SJSA1 (cell line): ENCODE data around the gene TBKBP1. TPM values are rescaled to one million over a fixed set of nuclear protein-coding genes. Genes with fewer than 3 reads are reported as not detected.

Source experiments
- DNase-seq, 2 experiments: peaks; one replicate each; pipeline ENCODE4 v3.0.0-alpha.2; 2015 to 2020; ENCODE audit warnings: low spot score in 2 of 2, low read depth in 1 of 2
- H3K27ac ChIP-seq: fragments of 250-450 bp; sonication (Bioruptor Pico); 2 replicates; pipeline ENCODE4 v1.5.1; 2020; ENCODE audit warnings: mild to moderate bottlenecking, moderate library complexity
- H3K27me3 ChIP-seq: fragments of 250-450 bp; sonication (Bioruptor Pico); replicated peaks from 2 replicates; pipeline ENCODE4 v1.5.1; 2020; ENCODE audit warnings: mild to moderate bottlenecking, moderate library complexity
- H3K36me3 ChIP-seq: fragments of 250-450 bp; sonication (Bioruptor Pico); 2 replicates; pipeline ENCODE4 v1.5.1; 2020; ENCODE audit warnings: mild to moderate bottlenecking
- H3K4me1 ChIP-seq: fragments of 250-450 bp; sonication (Bioruptor Pico); replicated peaks from 2 replicates; pipeline ENCODE4 v1.6.1; 2021; ENCODE audit warnings: mild to moderate bottlenecking
- H3K4me3 ChIP-seq: fragments of 250-450 bp; sonication (Bioruptor Pico); 2 replicates; pipeline ENCODE4 v1.5.1; 2020; ENCODE audit warnings: mild to moderate bottlenecking
- H3K9me3 ChIP-seq: fragments of 250-450 bp; sonication (Bioruptor Pico); replicated peaks from 2 replicates; pipeline ENCODE4 v1.5.1; 2020; ENCODE audit warnings: mild to moderate bottlenecking
- total RNA-seq: library from RNA; depleted of rRNA; stranded (reverse); fragments of >200 nt; shearing (Covaris generic); gene quantifications from 2 replicates; pipeline ENCODE4 v1.2.3, GENCODE V29; 2014

TBKBP1 gene
- total RNA-seq, 1 experiment from 2014 or later = 4.5 TPM

DNA sequence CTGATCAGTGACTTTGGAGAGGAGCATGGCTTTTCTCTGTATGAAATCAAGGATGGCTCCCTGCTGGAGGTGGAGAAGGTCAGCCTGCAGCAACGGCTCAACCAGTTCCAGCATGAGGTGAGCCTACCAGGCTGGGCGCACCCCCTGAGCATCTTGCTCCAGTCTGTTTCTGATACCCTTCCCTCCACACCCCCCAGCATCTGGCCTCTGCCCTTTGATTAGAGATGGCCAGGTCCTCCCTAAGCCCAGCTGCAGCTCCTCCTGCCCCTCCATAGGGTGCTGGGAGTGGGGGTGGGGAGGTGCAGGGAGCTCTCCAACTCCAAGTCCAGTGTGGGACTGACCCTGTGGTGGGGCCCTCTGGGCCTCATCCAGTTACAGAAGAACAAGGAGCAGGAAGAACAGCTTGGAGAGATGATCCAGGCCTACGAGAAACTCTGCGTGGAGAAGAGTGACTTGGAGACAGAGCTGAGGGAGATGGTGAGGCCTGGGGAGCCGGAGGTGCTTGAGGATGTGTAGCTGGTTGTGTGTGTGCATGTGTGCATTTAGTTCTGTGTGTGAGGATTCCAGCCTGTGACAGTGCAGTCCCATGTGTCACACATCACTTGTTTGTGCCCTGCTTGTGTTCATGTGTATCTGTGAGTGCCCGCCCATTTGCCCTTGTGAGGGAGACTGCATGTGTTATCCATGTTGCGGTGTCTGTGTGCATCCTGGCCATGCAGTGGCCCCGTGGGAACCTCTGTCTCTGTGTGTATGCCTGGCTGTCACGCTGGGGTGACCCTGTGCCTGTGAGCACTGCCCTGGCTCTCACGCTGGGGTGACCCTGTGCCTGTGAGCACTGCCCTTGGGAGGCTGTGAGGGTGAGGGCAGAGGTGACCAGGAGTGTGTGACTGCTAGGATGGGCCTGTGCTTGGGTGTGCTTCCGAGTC, 3.0 kb downstream of the TBKBP1 start:
- H3K27me3 ChIP-seq = no peaks in the 10 kb centered on the region; the same call in 1 of the 2 replicates
- H3K36me3 ChIP-seq = no peaks in the 10 kb centered on the region
- peaks cover 12% of the 10 kb centered on the region for H3K4me1 ChIP-seq
- H3K4me3 ChIP-seq = no peak overlapping the region
- no peaks in the 10 kb centered on the region for H3K9me3 ChIP-seq
- H3K27ac ChIP-seq = no peak overlapping the region
- no peak for DNase-seq

DNA sequence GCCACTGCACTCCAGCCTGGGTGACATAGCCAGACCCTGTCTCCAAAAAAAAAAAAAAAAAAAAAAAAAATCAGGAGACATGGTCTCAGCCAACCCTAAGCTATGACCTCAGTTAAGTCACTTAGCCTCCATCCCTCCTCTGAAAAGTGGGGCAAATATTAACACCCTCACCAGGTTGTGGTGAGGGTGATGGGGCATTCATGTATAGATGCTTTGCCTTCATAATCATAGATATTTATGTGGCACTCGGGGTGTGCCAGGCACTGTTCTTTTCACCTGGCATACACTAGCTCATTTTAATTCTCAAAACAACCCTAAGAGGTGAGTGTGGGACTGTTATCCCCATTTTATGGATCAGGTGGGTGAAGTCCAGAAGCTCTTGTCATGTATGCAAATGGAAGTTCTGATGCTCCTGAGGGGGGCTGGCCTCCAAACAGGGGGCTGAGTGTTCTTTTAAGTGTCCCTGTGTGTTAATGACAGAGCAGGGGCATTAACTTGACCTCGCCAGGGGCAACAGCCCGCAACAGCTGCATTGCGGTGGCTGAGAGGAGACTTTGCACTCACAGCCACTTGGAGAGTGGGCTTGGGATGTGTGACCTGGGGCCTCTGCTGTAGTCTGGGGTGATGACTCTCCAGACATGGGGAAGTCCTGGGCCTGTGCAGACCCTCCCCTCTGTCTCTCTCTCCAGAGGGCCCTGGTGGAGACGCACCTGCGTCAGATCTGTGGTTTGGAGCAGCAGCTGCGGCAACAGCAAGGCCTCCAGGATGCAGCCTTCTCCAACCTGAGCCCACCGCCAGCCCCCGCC, 4.1 kb downstream of the TBKBP1 start:
- H3K9me3 ChIP-seq = no peaks in the 10 kb centered on the region
- H3K4me3 ChIP-seq = no peak overlapping the region
- peaks cover 11% of the 10 kb centered on the region for H3K4me1 ChIP-seq
- H3K27ac ChIP-seq = no peak overlapping the region
- no peaks in the 10 kb centered on the region for H3K27me3 ChIP-seq
- H3K36me3 ChIP-seq = no peaks in the 10 kb centered on the region
- DNase-seq = no peak

DNA sequence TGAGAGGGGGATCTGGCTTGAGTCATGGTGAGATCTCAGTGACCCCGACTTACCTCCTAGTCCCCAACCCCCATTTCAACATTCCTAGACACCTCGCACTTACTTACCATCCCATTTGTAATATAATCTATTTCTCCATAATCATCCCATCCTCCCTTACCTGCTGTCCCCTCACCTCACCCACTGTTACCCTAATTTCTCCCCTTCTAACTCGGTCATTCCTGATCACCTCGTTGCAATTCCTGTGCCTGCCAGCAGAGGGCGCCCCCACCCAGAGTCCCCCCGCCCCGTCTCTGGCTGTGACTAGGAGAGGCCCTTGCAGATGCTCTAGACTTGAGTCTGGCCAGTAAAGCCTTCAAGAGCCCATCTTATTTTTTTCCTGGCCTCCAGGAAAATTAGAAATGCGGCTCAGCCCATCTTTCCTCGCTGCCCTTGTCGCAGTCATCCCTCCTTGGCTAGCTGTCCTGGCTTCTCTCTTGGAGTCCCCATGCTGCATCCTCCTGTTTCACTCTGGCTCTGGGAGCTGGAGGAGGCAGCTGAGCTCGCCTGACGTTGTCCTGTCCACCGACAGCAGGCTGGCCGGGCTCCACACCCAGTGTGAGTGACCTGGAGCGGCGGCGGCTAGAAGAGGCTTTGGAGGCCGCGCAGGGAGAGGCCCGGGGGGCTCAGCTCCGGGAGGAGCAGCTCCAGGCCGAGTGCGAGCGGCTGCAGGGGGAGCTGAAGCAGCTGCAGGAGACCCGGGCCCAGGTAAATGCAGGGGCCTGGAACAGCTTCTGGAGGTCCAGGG, 5.0 kb downstream of the TBKBP1 start:
- Histone ChIP-seq H3K4me1 (peaks cover 5% of the 10 kb centered on the region), H3K27ac (no peak overlapping the region), H3K4me3 (no peak overlapping the region), H3K27me3 (no peaks in the 10 kb centered on the region), H3K36me3 (no peaks in the 10 kb centered on the region), H3K9me3 (no peaks in the 10 kb centered on the region)
- peak; percentile 71 to 74 for DNase-seq

DNA sequence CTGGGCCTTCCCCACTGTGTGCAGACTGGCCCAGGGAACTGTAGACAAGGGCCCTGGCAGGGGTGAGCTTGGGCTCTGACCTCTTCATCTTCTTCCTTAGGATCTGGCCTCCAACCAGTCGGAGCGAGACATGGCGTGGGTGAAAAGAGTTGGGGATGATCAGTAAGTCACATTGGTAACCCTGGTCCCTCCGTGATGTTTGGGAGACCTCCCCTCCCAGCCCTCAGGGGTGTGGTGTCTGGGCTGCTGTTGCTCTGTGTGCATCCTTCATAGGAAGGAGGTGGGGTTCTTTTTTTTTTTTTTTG, 5.5 kb downstream of the TBKBP1 start:
- Histone ChIP-seq H3K27ac (no peak overlapping the region), H3K4me1 (peaks cover 5% of the 10 kb centered on the region), H3K4me3 (no peak overlapping the region), H3K36me3 (no peaks in the 10 kb centered on the region), H3K9me3 (no peaks in the 10 kb centered on the region), H3K27me3 (no peaks in the 10 kb centered on the region)
- DNase-seq = no peak

DNA sequence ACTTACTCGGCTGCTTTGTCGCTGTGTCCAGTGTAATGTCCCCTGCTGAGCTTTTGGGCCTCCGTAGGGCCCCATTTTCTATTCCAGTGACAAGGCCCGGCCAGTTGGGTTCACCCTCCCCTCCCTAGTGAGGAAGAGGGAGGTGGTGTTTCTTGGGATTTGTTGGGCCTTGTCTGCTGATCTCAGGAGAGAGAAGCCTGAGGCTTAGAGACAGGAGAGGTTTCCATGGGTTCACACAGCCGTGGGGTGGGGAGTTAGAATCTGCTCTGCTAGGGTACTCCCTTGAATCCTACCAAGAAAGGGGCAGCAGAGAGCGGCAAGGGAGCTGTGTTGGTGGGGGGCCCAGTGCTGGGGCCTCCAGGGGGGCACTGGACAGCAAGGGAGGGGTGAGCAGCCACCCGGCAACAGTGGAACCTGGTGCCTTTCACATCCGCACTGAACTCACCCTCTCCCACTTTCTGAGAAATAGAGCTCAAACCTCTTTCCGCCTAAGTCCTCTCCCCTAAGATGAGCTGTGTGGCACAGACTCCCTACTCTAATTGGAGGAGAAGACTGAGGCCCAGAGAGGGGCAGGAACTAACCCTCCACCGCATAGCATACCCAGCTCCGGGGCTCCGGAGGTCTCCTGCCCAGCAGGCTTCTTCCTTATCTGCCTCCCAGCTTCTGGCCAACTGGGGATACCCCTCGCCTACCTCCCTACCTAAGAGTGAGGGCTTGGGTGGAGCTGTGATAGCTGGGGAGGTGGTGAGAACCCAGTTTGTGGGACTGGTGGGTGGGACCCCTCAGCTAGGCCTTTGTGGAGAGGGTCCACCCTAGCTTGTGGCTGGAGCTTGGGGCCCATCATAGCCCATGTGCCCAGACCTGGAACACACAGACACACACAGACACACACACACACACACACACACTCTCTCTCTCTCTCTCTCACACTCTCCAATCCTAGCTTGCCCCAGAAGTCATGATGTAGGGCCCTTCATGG, 6.8 kb downstream of the TBKBP1 start:
- Histone ChIP-seq H3K36me3 (no peaks in the 10 kb centered on the region), H3K4me3 (no peak overlapping the region), H3K27ac (no peak overlapping the region), H3K27me3 (no peaks in the 10 kb centered on the region), H3K9me3 (no peaks in the 10 kb centered on the region), H3K4me1 (no peaks in the 10 kb centered on the region)
- DNase-seq = no peak

DNA sequence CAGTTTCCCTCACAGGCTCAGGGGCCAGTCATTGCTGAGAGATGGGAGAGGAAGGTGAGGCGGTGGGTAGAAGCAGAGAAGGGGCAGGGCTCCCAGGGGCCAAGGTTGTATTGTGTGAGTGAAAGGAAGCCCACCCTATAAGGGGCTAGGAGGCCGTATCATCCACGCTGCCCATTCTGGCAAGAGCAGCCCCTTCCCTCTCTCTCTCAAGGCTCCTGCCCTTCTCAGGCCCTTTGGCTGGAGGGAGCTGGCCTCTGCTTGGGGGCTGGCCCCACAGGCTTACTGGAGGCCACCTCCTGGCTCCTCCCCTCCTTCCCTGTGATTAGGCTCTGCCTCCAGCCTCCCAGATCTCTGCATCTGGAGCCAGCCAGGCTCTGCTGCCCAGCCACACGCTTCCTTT, 7.6 kb downstream of the TBKBP1 start:
- no peaks in the 10 kb centered on the region for H3K9me3 ChIP-seq
- H3K4me1 ChIP-seq = no peaks in the 10 kb centered on the region
- H3K27ac ChIP-seq = no peak overlapping the region
- no peaks in the 10 kb centered on the region for H3K27me3 ChIP-seq
- H3K4me3 ChIP-seq = no peak overlapping the region
- DNase-seq = no peak
- H3K36me3 ChIP-seq = no peaks in the 10 kb centered on the region

DNA sequence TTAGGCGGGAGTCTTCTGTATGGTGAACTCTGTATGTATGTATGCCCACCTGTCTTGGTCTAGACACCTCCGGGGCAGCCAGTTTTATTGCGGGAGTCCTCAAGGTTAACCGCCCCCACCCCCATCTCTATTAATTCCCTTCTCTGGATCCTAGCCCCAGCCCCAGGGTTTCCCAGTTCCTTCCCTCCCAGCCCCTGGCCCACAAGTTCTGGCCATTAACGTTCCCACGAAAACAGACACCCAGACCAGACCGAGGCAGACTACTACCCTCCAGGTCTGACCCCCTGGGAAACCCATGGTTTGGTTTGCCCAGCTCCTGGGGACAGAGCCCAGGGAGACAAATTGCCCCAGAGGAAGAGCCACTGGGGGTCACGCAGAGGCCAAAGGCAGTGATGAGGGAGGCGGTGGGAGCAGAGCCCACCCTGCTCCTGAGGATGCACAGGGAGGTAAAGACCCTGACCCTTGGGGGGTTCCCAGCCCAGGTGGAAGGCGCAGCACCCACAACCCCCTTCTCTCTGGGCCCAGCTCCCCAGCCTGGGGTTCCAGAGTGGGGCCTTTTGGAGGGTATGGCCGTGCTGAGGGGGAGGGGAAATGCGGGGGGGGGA, 8.5 kb downstream of the TBKBP1 start:
- DNase-seq = no peak
- Histone ChIP-seq H3K4me1 (no peaks in the 10 kb centered on the region), H3K9me3 (no peaks in the 10 kb centered on the region), H3K27me3 (no peaks in the 10 kb centered on the region), H3K4me3 (no peak overlapping the region), H3K36me3 (no peaks in the 10 kb centered on the region), H3K27ac (no peak overlapping the region)

DNA sequence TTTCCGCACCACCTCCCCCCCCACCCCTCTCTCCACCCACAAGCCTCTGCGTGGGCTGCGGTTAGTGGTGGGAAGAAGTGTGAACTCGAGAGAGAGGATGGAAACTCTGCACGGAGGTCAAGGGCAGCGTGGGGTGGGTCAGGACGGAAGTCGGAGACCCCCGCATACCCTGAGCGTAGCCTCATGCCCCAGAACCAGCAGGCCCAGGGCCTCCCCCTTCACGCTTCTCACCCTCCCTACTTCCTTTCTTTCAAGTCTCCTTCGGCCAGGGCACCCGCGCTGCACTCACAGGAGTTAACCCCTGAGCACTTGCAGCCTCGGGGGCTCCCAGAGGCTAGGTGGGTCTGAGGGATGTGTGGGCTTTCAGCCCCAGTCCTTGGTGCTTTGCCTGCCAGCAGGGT, 9.2 kb downstream of the TBKBP1 start:
- Histone ChIP-seq H3K36me3 (no peaks in the 10 kb centered on the region), H3K4me3 (no peak overlapping the region), H3K9me3 (no peaks in the 10 kb centered on the region), H3K4me1 (no peaks in the 10 kb centered on the region), H3K27me3 (no peaks in the 10 kb centered on the region), H3K27ac (no peak overlapping the region)
- DNase-seq = no peak

DNA sequence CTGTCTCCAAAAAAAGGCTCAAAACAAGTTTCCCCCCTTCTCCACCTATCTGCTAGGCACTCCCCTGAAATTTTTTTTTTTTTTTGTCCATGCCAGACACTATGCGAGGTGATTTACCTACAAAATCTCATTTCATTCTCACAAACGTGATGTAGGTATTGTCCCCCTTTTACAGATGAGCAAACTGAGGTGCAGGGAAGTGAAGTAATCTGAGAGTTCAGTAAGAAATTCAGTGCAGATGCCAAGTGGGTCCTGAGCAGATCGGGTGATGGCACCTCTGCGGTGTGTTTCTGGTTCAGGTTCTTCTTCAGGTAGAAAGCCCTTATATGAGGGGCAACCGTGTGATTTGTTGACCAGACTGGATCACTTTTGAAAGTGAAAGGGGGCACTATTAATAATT, 9.7 kb downstream of the TBKBP1 start:
- H3K4me1 ChIP-seq = no peaks in the 10 kb centered on the region

DNA sequence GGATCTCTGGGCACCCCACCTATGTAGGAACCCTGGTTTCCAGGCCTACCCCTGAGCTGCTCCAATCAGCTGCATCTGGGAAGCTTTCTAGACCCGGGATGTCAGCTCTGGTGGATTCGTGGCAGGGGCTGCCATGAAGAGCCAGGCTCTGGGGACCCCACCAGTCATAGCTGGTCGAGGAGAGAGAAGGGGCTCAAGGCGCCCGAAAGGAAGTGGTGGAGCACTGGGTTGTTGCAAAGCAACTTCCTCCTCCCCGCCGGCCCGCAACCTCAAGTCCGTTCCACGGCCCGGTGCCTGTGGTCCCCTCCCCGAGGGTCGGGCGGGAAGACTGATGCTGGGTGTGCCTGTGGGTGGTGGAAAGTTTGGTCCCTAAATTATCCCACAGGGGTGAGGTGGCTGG, 10.2 kb downstream of the TBKBP1 start:
- no peaks in the 10 kb centered on the region for H3K36me3 ChIP-seq
- H3K4me1 ChIP-seq = no peaks in the 10 kb centered on the region
- H3K9me3 ChIP-seq = no peaks in the 10 kb centered on the region
- H3K4me3 ChIP-seq = no peak overlapping the region
- no peak overlapping the region for H3K27ac ChIP-seq
- H3K27me3 ChIP-seq = no peaks in the 10 kb centered on the region
- no peak for DNase-seq

More for the DNA sequence above, 9.7 kb downstream of the TBKBP1 start:
- no peak overlapping the region for H3K27ac ChIP-seq
- H3K4me3 ChIP-seq = no peak overlapping the region
- no peaks in the 10 kb centered on the region for H3K27me3 ChIP-seq
- no peaks in the 10 kb centered on the region for H3K9me3 ChIP-seq
- no peaks in the 10 kb centered on the region for H3K36me3 ChIP-seq
- no peak for DNase-seq

DNA sequence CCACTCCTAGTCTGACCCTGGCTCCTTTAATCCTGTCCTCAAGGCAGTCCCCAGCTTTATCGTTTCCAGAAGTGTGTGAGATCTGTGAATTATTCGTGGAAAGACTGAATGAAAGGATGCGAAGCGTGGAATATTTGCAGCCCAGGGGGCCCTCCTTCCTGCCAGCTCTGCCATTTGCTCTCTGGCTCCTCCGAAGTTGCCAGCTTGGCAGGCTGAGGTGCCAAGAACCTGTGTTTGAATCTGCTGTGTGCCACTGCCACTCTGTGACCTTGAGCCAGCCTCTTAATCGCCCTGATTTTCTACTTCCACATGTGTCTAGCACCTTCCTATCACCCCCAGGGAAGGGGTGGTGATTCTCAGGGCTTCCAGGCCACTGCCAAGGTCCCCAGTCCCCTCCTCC, 10.8 kb downstream of the TBKBP1 start:
- DNase-seq = no peak
- H3K9me3 ChIP-seq = no peaks in the 10 kb centered on the region
- no peaks in the 10 kb centered on the region for H3K4me1 ChIP-seq

DNA sequence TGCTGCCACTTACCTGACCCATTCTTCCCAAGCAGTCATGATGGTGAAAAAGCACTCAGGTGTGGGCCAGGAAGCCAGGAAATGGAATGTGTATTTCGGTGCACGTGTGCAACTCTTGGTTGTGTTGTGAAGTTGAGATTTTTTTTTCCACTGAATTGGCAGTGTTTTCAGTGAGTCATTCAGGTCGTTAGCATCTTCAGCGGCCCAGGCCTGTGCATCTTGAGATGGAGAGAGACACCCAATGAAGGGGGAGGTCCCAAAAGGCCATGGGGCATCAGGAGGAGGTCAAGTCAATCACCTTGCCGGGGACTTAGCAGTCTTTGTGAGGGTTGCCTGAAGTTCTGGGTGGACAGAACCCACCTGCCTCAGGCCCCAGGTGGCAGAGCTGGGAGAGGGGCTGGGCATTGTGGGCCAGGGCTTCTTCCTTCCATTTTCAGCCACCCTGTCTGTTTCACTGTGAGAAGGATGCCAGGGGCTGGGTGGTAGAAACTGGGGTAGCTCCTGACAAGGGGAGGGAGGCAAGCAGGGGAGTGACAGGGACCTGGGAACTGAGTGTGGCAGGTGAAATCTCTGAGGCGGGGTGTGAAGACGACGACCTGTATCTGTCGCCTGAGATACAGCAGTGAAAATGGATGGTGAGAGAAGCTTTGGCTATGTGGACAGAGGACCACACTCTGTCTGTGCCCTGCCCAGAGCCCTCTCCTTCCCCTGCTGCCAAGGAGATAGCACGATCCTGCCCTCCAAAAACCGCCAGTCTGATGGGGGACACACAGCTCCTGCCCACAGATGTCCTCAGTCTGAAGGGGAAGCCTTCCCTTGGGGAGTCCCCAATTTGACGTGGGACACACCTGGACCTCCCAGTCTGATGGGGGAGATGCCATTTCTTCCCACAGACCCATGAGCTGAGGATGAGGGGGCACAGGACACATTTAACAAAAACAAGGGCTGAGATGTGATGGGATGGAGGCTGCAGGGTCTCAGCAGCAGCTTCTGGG, 11.9 kb downstream of the TBKBP1 start:
- Histone ChIP-seq H3K9me3 (no peaks in the 10 kb centered on the region), H3K27me3 (no peaks in the 10 kb centered on the region), H3K27ac (no peak overlapping the region), H3K4me3 (no peak overlapping the region), H3K36me3 (no peaks in the 10 kb centered on the region), H3K4me1 (no peaks in the 10 kb centered on the region)
- DNase-seq = no peak

More for the DNA sequence above, 10.8 kb downstream of the TBKBP1 start:
- Histone ChIP-seq H3K36me3 (no peaks in the 10 kb centered on the region), H3K27ac (no peak overlapping the region), H3K4me3 (no peak overlapping the region), H3K27me3 (no peaks in the 10 kb centered on the region)
